GM19193 (cell line): Measurements from ENCODE around the gene KCTD1.

Source experiments
- POLR2A ChIP-seq: IDR thresholded peaks from 4 replicates; pipeline ENCODE4 v1.6.1; 2011; ENCODE audit not compliant: insufficient read depth, insufficient read length; ENCODE audit errors: extremely low read depth

Gene KCTD1

DNA sequence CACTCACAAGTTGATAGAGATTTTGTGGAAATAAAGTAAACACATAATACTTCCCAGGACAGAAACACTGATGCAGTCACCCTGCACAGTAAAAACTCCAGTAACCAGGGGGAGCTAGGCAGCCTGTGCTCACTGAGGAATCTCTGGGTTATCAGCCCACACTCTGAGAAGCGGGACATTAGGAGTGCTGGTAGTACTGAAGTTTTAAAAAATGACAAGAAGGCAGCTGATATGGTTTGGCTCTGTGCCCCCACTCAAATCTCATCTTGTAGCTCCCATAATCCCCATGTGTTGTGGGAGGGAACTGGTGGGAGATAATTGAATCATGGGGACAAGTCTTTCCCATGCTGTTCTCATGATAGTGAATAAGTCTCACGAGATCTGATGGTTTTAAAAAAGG is 31.4 kb downstream of the KCTD1 start:
- TF ChIP-seq POLR2A, result no peak

DNA sequence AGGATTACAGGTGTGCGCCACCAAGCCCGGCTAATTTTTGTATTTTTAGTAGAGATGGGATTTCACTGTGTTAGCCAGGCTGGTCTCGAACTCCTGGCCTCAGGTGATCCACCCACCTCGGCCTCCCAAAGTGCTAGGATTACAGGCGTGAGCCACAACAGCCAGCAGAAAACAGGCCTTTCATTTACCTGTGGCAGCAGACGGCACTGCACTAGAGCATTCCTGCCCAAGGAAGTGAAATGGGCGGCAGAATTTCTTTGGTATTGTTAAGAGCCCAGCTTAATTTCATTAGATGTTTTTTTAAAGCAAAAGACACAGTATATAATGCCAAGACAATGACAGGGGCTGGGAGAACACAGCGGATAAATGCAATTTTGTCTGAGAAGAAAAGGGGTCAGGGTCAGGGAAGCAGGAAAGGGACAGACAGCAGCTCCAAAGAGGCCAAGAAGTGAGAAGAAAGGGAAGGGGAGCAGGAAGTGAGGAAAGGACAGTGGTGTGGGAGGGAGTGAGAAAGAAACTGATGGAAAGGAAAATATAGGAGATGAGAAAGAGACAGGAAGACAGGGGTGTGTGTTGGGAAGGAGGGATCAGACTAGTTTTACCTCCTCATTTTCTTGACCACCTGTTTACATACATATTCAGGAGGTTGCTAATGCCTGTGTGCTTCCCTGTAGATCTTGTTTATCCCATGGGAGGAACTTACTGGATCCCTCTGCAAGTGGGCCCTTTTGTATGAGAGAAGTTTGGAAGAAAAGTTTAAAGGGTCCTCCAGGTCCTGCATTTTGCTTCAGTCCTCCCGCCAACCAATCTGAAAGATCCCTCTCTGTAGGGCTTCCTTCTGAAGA is 32.5 kb downstream of the KCTD1 start:
- no peak for TF ChIP-seq POLR2A

DNA sequence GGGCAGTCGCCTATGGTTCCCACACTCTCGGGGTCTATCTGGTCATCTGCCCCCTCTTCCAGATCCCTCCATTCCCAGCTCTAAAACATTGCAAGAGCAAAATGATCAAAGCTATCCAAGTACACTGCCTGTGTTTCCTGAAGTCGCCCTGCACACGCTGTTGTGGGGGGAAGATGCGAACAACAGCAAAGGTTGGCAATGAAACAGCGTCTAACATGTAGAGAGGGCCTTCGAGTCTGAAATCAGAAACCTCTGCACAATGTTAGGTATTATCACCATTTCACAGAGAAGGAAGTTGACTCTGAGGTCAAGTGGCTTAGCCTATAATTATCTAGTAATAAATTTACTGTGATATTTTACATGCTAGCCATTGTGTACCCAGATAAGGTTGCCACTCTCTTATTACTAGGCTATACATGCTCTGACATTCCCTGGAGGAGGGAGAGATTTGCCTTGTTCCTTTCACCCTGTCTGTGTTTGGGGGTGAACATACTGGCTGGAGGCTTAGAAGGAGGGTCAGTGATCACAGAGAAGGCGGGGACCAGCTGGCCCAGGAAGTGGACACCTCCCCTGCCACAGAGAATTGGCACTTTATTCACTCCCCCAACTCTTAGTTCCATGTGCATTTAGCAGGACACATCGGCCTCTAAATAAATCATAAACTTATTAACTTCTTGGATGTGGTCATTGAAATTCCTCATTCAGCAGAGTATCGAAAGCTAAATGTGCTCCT is 36.8 kb downstream of the KCTD1 start:
- TF ChIP-seq POLR2A, result no peak

DNA sequence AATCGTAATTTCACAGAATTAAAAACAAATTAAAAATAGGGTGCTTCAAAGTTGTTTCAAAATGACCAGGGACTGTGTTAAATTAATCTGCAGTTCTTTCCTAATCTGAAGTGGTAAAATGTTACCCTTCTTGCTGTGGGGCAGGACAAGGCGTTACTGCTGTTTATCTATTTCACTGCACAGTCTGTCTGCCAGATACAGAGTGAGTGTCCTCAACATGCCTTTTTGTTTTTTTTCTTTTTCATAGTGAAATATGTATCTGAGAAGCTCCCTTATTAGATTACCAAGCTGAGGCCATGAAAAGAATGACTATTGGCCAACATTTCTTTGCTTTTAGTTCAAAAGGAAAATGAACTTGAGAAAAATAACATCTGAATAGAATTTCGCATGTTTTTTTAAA is 38.0 kb downstream of the KCTD1 start:
- TF ChIP-seq POLR2A, result no peak

GRCh38 chr18:26506012-26506411 is 42.3 kb downstream of the KCTD1 start:
- TF ChIP-seq POLR2A, result no peak

- TF ChIP-seq POLR2A, result no peak
These were observed 43.5 kb downstream of the KCTD1 start for GRCh38 chr18:26504831-26505230.

DNA sequence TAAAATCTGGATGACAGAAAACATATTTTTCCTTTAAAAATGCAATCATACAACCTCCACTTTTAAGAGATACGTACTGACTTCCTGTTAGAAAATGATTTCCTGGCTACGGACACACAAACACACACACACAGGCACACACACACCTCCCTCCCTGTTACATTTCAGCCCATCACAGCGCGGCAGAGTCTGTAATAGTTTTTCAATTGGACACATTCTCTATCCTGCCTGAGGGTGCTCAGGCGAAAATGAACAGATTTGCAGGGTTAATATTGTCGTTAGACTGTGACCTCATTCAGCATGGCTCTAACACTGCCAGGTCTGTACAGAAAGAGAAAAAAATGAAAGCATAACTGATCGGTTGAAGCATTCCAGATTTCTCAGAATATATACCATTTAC is 45.0 kb downstream of the KCTD1 start:
- TF ChIP-seq POLR2A, result no peak

DNA sequence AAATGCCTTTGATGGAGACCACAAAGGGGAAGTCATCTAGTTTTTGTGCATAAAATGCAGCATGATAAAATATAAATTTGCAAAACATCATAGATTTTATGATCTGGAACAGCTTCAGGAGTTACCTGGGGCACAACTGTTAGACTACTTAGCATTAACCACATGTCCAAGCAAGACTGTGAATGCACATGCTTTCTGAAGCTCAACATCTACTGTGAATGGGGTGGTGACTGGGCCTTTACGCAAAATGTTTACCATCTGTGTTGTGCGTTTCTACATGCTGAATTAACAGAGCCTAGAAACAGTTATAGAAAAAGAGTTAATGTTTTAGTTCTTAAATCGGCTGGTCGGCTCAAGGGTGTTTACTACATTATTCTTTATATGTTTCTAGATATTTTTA is 45.5 kb downstream of the KCTD1 start:
- no peak for TF ChIP-seq POLR2A

DNA sequence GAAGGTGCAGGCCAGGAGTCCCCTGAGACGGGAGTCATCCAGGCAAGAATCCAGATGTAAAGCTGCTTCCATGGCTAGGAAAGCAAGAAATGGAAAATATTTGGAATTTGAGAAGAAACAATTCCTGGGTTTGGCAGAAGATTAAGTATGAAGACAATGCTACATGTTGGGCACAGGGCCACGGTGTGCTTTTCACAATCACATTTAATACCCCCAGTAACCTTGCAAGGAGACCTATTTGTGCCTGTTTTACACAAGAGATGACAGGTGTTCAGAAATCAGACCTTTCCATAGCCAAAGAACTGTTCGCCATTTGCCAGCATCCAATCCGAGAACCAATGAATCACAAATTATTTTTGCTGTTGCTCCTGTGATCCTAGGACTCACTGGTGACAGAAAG is 50.5 kb downstream of the KCTD1 start:
- TF ChIP-seq POLR2A, result no peak

DNA sequence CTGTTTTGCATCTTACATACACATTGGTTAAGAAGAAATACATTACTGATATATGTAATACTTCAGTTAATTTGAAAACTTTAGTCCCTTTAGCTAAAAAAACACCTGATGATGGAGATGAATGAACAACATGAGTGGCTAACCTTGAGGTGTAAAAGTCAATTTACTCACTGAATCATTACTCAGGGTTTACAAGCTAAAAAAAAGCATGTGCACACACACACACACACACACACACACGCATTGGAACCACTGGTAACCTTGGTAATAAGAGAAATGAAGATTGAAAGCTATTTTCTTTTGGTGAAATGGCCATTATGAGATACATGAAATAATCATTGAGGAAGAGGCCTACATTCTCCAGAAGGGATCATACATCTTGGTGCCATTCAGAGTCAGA is 51.8 kb downstream of the KCTD1 start:
- TF ChIP-seq POLR2A, result no peak

GRCh38 chr18:26495287-26495686 is 53.1 kb downstream of the KCTD1 start:
- TF ChIP-seq POLR2A, result no peak

DNA sequence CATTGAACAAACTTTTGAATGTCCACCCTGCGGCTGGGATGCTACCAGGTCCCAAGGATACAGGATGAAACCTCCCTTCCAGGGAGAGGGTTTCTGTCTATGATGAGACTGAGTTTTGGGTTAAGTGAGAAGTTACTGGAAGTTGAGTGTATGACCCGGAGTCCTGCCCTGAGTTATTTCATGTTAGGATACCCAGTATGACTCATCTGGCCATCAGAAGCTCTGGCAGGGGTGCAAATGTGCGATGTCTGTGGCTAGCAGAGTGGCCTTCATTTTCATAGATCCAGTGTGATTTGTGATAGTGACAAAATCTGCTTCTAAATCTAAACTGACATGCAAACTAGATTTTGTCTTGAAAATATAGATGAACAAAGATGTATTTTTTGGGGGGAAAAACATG is 55.3 kb downstream of the KCTD1 start:
- TF ChIP-seq POLR2A, result no peak

DNA sequence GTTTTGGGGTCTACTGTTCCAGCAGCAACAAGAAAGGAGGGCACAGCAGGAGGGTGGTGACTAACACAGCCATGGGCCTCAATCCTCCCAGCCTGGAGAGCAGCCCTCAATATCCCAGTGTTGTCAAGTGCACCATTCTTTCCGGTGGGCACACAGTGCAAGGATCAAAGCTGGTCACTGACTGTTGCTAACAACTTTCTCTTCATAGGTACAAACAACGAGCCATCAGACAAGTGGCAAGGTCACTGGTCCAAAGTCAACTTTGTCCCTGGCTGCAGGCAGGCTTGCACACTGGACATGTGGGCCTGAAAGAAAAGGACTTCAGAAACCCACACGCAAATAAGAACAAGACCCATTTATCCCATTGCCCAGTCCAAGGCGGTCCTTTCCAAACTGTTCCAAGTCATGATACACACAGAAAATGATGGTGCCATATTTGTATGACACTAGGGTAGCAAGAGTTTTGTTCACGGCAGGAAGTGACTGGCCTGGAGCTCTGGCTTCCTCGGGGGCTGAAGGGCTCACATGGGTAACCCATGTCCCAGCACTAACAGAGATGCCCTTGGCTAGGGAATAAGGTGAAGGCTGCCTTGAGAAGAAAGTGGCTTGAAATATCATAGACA is 57.0 kb downstream of the KCTD1 start:
- no peak for TF ChIP-seq POLR2A

DNA sequence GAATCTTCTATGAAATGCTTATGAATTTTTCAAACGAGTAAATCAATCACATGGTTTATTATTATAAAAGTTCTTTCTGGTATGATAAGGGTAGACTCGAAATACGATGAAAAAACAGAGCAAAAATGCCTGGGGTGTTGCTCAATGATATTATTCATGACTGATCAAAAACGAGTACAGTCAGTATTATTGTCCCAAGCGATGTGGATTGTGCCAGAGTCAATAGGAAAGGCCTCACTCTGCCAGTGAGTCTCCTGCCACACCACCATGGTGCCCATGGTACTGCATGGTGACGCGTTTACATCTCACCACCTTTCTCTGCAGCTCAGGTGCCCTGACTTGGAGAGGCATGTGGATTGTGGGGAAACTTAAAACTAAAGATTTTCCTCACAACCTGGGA is 58.5 kb downstream of the KCTD1 start:
- no peak for TF ChIP-seq POLR2A

DNA sequence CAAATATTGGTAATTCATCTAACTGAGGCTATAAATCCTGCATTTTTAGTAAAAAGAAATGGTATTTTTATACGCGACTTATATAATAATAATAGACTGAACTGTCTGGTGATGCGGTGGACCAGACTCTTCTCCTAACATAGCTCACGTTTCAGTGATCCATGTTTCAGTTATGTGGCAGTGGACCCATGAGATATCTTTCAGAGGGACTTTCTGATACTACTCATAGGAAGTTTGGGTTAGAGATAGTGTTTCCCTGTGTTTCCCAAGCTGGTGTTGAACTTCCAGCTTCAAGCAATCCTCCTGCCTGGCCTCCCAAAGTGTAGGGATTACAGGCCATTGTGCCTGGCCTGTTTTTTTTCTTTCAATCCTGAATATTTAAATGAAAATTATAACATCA is 59.2 kb downstream of the KCTD1 start:
- TF ChIP-seq POLR2A, result no peak
